Gastroesophageal sphincter (tissue), 3 donors: ENCODE data around the gene MAP3K1.

Source experiments
- POLR2AphosphoS5 ChIP-seq: sonication (generic); formaldehyde crosslinking; IDR thresholded peaks from one replicate; pipeline ENCODE4 v1.6.1; 2017; ENCODE audit warnings: antibody characterized with exemption
- TF ChIP-seq, protein P1 (sequence below), 4 experiments: fragments of 200-600 bp in 2 of 4; fragments of 450-650 bp in 2 of 4; sonication (generic) in 1 of 4; IDR thresholded peaks; one replicate each; pipeline ENCODE4 v1.5.1; 2017 to 2019; ENCODE audit warnings: antibody characterized with exemption in 4 of 4, mild to moderate bottlenecking in 2 of 4, moderate library complexity in 2 of 4

DNA sequence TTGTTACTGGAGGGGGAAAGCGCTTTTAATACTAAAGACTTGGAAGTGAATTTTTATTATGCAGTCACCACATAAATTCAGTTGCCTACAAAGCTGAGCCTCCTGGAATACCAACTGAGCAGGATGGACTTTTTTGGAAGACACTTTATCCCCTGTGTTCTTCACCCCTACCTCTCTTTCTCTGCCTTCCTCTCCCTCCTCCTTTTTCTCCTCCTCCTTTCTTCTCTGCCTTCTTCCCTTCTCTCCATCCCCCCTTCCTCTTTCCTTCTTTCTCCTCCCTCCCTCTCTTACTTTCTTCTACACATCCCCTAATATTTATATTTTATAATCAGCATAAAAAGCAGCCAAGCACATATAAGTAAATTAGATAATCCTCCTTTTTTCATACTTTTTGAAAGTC lies 39.6 kb downstream of the MAP3K1 start:
- TF ChIP-seq POLR2AphosphoS5, result no peak
- TF ChIP-seq, protein P1, sequence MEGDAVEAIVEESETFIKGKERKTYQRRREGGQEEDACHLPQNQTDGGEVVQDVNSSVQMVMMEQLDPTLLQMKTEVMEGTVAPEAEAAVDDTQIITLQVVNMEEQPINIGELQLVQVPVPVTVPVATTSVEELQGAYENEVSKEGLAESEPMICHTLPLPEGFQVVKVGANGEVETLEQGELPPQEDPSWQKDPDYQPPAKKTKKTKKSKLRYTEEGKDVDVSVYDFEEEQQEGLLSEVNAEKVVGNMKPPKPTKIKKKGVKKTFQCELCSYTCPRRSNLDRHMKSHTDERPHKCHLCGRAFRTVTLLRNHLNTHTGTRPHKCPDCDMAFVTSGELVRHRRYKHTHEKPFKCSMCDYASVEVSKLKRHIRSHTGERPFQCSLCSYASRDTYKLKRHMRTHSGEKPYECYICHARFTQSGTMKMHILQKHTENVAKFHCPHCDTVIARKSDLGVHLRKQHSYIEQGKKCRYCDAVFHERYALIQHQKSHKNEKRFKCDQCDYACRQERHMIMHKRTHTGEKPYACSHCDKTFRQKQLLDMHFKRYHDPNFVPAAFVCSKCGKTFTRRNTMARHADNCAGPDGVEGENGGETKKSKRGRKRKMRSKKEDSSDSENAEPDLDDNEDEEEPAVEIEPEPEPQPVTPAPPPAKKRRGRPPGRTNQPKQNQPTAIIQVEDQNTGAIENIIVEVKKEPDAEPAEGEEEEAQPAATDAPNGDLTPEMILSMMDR (IDR thresholded peaks at IDR 0.05), result no peak
